ENCODE results near the gene TRIM65.

The TRIM65 gene

GRCh38 chr17:75917141-75917916, 20.6 kb upstream of the TRIM65 start:
- H3K27me3 ChIP-seq (ENCODE audit: low read depth, low read length): no peaks in the 10 kb centered on the region
- TF ChIP-seq EZH2phosphoT487 (IDR thresholded peaks at IDR 0.05; ENCODE audit: low read depth) (no peak), CTCF (IDR thresholded peaks at IDR 0.05; ENCODE audit: low read depth, low read length) (no peak)

GRCh38 chr17:75915268-75915667, 18.5 kb upstream of the TRIM65 start:
- Histone ChIP-seq H4K20me1 (ENCODE audit: insufficient read depth, low read length) (no peaks in the 10 kb centered on the region), H3K36me3 (replicated peaks; ENCODE audit: low read depth, low read length) (no peaks in the 10 kb centered on the region), H3K4me2 (ENCODE audit: low read length) (no peak overlapping the region), H3K79me2 (ENCODE audit: low read length) (no peaks in the 10 kb centered on the region), H3K4me3 (ENCODE audit: low read length) (no peak overlapping the region), H3K9me3 (ENCODE audit: insufficient read depth, low read length) (no peaks in the 10 kb centered on the region), H2AFZ (ENCODE audit: low read depth, low read length) (no peak overlapping the region), H3K27me3 (ENCODE audit: low read depth, low read length) (no peaks in the 10 kb centered on the region), H3K4me1 (ENCODE audit: low read length) (no peaks in the 10 kb centered on the region), H3K9ac (ENCODE audit: low read length) (no peak overlapping the region), H3K27ac (ENCODE audit: low read length) (no peak overlapping the region)
- TF ChIP-seq CTCF (IDR thresholded peaks at IDR 0.05; ENCODE audit: low read depth, low read length) (no peak), EZH2phosphoT487 (IDR thresholded peaks at IDR 0.05; ENCODE audit: low read depth) (no peak)

More at GRCh38 chr17:75917141-75917916, 20.6 kb upstream of the TRIM65 start:
- H3K4me1 ChIP-seq (ENCODE audit: low read length): no peaks in the 10 kb centered on the region
- H3K9me3 ChIP-seq (ENCODE audit: insufficient read depth, low read length): no peaks in the 10 kb centered on the region
- H3K4me2 ChIP-seq (ENCODE audit: low read length): no peak overlapping the region
- H3K27ac ChIP-seq (ENCODE audit: low read length): no peak overlapping the region
- no peak overlapping the region for H3K4me3 ChIP-seq (ENCODE audit: low read length)
- H3K36me3 ChIP-seq (replicated peaks; ENCODE audit: low read depth, low read length): no peaks in the 10 kb centered on the region
- no peak overlapping the region for H3K9ac ChIP-seq (ENCODE audit: low read length)
- no peaks in the 10 kb centered on the region for H3K79me2 ChIP-seq (ENCODE audit: low read length)
- H4K20me1 ChIP-seq (ENCODE audit: insufficient read depth, low read length): no peaks in the 10 kb centered on the region
- no peak overlapping the region for H2AFZ ChIP-seq (ENCODE audit: low read depth, low read length)

GRCh38 chr17:75914643-75915267, 18.0 kb upstream of the TRIM65 start:
- no peak overlapping the region for H3K4me3 ChIP-seq (ENCODE audit: low read length)
- H3K36me3 ChIP-seq (replicated peaks; ENCODE audit: low read depth, low read length): no peaks in the 10 kb centered on the region
- no peak overlapping the region for H3K27ac ChIP-seq (ENCODE audit: low read length)
- H3K4me1 ChIP-seq (ENCODE audit: low read length): no peaks in the 10 kb centered on the region
- no peaks in the 10 kb centered on the region for H4K20me1 ChIP-seq (ENCODE audit: insufficient read depth, low read length)
- peaks cover 3% of the 10 kb centered on the region; the same call in 1 of the 2 replicates for H3K9me3 ChIP-seq (ENCODE audit: insufficient read depth, low read length)
- no peak for TF ChIP-seq CTCF (IDR thresholded peaks at IDR 0.05; ENCODE audit: low read depth, low read length)
- no peak for TF ChIP-seq EZH2phosphoT487 (IDR thresholded peaks at IDR 0.05; ENCODE audit: low read depth)
- H3K4me2 ChIP-seq (ENCODE audit: low read length): no peak overlapping the region
- H3K9ac ChIP-seq (ENCODE audit: low read length): no peak overlapping the region
- no peak overlapping the region for H2AFZ ChIP-seq (ENCODE audit: low read depth, low read length)
- no peaks in the 10 kb centered on the region for H3K79me2 ChIP-seq (ENCODE audit: low read length)
- no peaks in the 10 kb centered on the region for H3K27me3 ChIP-seq (ENCODE audit: low read depth, low read length)

GRCh38 chr17:75913537-75914210, 16.9 kb upstream of the TRIM65 start:
- Histone ChIP-seq H3K27me3 (ENCODE audit: low read depth, low read length) (no peaks in the 10 kb centered on the region), H3K4me2 (ENCODE audit: low read length) (no peak overlapping the region), H3K9ac (ENCODE audit: low read length) (no peak overlapping the region), H3K4me1 (ENCODE audit: low read length) (no peaks in the 10 kb centered on the region), H3K79me2 (ENCODE audit: low read length) (no peaks in the 10 kb centered on the region), H3K36me3 (replicated peaks; ENCODE audit: low read depth, low read length) (no peaks in the 10 kb centered on the region), H2AFZ (ENCODE audit: low read depth, low read length) (no peak overlapping the region), H3K4me3 (ENCODE audit: low read length) (no peak overlapping the region), H3K27ac (ENCODE audit: low read length) (no peak overlapping the region), H4K20me1 (ENCODE audit: insufficient read depth, low read length) (no peaks in the 10 kb centered on the region), H3K9me3 (ENCODE audit: insufficient read depth, low read length) (peaks cover 3% of the 10 kb centered on the region; the same call in 1 of the 2 replicates)
- TF ChIP-seq EZH2phosphoT487 (IDR thresholded peaks at IDR 0.05; ENCODE audit: low read depth) (no peak), CTCF (IDR thresholded peaks at IDR 0.05; ENCODE audit: low read depth, low read length) (no peak)

Data from OCI-LY3 (cell line).